Prostate gland (tissue), 2 donors: ENCODE measurements around the gene DYNC2LI1. TPM values are rescaled to one million over a fixed set of nuclear protein-coding genes. Genes with fewer than 3 reads are reported as not detected.

Source experiments
- DNase-seq: peaks from one replicate; pipeline ENCODE4 v3.0.0-alpha.2; 2019; ENCODE audit warnings: low spot score
- H3K27ac ChIP-seq, 2 donors: fragments of 200-600 bp; sonication (generic); 2 replicates each; pipeline ENCODE4 v1.5.1; 2017 to 2019
- H3K27me3 ChIP-seq: fragments of 200-600 bp; sonication (generic); replicated peaks from 2 replicates; pipeline ENCODE4 v1.5.1; 2019; ENCODE audit not compliant: insufficient read depth
- H3K36me3 ChIP-seq, 2 donors: fragments of 200-600 bp; sonication (generic); 1 replicate in 1 of 2; 2 replicates in 1 of 2; pipeline versions ENCODE4 v1.5.1 to v1.8.1; 2017 to 2019
- H3K4me1 ChIP-seq: fragments of 200-600 bp; sonication (generic); replicated peaks from 2 replicates; pipeline ENCODE4 v1.5.1; 2019
- H3K4me3 ChIP-seq, 2 donors: fragments of 200-600 bp; sonication (generic); 2 replicates each; pipeline ENCODE4 v1.5.1; 2017 to 2019
- H3K9me3 ChIP-seq: fragments of 200-600 bp; sonication (generic); 2 replicates; pipeline ENCODE4 v1.5.1; 2017
- POLR2A ChIP-seq: fragments of 450-650 bp; IDR thresholded peaks from one replicate; pipeline ENCODE4 v1.6.1; 2016; ENCODE audit warnings: antibody characterized with exemption, mild to moderate bottlenecking
- POLR2AphosphoS5 ChIP-seq: sonication (generic); formaldehyde crosslinking; IDR thresholded peaks from one replicate; pipeline ENCODE4 v1.6.1; 2017; ENCODE audit warnings: antibody characterized with exemption
- WGBS: methylation state at CpG from one replicate; pipeline ENCODE4 v1.1.5; 2018; 5-methylcytosine and 5-hydroxymethylcytosine counted together
- intact Hi-C: fragments of 100-400 bp; cut with DNase I; formaldehyde crosslinking; loops from one replicate; pipeline ENCODE4 v1.14.2; 2022
- total RNA-seq, 2 donors: library from RNA; depleted of rRNA; stranded (reverse); fragments of >200 nt; gene quantifications; one replicate each; pipeline ENCODE4 v1.1.0, GENCODE V29; 2016
- TF ChIP-seq, protein P1 (sequence below), 4 experiments: fragments of 200-600 bp in 2 of 4; fragments of 450-650 bp in 2 of 4; sonication (generic) in 2 of 4; IDR thresholded peaks; 1 replicate in 3 of 4; 2 replicates in 1 of 4; pipeline ENCODE4 v1.5.1; 2016 to 2019; ENCODE audit warnings: antibody characterized with exemption in 4 of 4, mild to moderate bottlenecking in 2 of 4, moderate library complexity in 2 of 4

DYNC2LI1 gene
- total RNA-seq, 2 donors from 2014 or later = 26.1 to 27.3 TPM

DNA sequence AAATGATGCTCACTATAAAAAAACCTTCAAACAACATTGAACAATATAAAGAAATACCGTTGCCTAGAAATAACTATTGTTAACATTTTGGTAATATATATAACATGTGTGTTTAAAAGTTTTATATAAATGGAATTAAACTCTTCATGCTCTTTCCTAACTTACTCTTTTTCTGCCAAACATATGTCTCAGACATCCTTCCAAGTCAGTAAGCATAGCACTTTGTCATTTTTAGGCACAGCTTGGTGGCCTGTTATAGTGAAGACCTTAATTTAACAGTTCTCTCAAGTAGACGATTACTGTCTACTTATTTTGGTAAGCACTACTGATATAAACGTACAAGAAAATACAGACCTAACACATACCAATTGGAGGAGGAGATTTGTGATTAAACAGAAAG lies 40.9 kb downstream of the DYNC2LI1 start:
- no peaks in the 10 kb centered on the region for H3K27me3 ChIP-seq
- 95% methylated on average over 3 of the region's 3 CpGs for WGBS
- no peak overlapping the region for H3K27ac ChIP-seq
- TF ChIP-seq POLR2A (no peak), POLR2AphosphoS5 (no peak)
- TF ChIP-seq, protein P1, sequence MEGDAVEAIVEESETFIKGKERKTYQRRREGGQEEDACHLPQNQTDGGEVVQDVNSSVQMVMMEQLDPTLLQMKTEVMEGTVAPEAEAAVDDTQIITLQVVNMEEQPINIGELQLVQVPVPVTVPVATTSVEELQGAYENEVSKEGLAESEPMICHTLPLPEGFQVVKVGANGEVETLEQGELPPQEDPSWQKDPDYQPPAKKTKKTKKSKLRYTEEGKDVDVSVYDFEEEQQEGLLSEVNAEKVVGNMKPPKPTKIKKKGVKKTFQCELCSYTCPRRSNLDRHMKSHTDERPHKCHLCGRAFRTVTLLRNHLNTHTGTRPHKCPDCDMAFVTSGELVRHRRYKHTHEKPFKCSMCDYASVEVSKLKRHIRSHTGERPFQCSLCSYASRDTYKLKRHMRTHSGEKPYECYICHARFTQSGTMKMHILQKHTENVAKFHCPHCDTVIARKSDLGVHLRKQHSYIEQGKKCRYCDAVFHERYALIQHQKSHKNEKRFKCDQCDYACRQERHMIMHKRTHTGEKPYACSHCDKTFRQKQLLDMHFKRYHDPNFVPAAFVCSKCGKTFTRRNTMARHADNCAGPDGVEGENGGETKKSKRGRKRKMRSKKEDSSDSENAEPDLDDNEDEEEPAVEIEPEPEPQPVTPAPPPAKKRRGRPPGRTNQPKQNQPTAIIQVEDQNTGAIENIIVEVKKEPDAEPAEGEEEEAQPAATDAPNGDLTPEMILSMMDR (IDR thresholded peaks at IDR 0.05) = no peak
- DNase-seq = no peak
- no peak overlapping the region for H3K4me3 ChIP-seq
- no peaks in the 10 kb centered on the region for H3K36me3 ChIP-seq
- no peaks in the 10 kb centered on the region for H3K4me1 ChIP-seq
- intact Hi-C loops = no loop called here
- no peaks in the 10 kb centered on the region for H3K9me3 ChIP-seq

DNA sequence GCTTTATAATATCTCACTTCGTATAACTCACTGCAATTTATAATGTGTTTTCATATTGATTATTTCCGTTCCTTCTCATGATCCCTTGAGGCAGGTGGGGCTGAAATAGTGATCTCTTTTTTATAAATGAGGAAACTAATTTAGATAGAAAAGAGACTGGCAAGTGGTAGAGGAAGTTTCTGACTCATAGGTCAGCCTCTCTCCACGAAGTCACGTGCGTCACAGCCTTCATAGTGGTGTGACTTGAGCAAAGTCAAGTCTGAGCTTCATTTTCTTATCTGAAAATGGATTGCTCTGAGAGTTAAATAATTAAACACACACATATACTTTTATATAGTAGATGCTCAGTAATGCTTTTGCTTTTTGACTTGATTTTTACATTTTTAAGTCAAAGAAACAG lies 44.9 kb downstream of the DYNC2LI1 start:
- 75% methylated on average over 5 of the region's 5 CpGs for WGBS
- H3K27ac ChIP-seq = no peak overlapping the region
- TF ChIP-seq POLR2A (no peak), POLR2AphosphoS5 (no peak)
- TF ChIP-seq, protein P1 (IDR thresholded peaks at IDR 0.05) = no peak
- H3K4me3 ChIP-seq = no peak overlapping the region
- no peak for DNase-seq
- no peaks in the 10 kb centered on the region for H3K36me3 ChIP-seq
- no peaks in the 10 kb centered on the region for H3K4me1 ChIP-seq
- H3K9me3 ChIP-seq = no peaks in the 10 kb centered on the region
- H3K27me3 ChIP-seq = no peaks in the 10 kb centered on the region
- intact Hi-C loops = no loop called here

DNA sequence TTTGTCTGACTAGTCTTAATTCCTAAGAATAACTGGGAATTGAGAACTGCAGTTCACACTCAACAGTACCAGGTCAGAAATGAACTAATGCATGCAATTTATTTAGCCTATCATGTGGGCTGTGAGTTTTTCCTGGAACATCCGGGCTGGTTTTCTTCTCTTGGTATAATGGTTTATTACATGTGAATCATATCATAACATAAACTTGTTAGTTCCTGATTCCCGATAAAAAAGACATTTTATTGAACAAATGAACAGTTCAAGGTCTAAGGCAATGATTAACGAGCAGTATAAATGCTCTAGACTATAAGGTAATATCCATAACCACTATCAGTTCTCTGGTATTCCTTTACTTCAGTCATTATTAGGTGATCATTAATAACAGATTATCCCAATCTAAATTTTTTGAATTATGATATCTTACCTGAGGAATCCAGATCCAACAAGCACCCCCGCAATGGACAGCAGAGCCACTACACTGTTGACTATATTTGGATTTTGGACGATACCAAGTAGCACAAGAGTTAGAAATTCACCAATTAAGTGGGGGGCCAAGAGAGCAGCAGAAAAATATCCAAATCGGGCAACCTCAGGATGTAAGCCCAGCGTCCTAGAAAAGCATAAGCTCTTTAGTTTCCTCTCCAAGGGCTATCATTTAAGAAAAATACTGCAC lies 45.8 kb downstream of the DYNC2LI1 start:
- H3K4me3 ChIP-seq = no peak overlapping the region
- H3K27ac ChIP-seq = no peak overlapping the region
- no peaks in the 10 kb centered on the region for H3K4me1 ChIP-seq
- intact Hi-C loops = no loop called here
- H3K9me3 ChIP-seq = no peaks in the 10 kb centered on the region
- H3K27me3 ChIP-seq = no peaks in the 10 kb centered on the region
- no peaks in the 10 kb centered on the region for H3K36me3 ChIP-seq
- TF ChIP-seq POLR2AphosphoS5 (no peak), POLR2A (no peak)
- TF ChIP-seq, protein P1 (IDR thresholded peaks at IDR 0.05) = no peak
- WGBS = 78% methylated on average over 7 of the region's 7 CpGs
- DNase-seq = no peak

DNA sequence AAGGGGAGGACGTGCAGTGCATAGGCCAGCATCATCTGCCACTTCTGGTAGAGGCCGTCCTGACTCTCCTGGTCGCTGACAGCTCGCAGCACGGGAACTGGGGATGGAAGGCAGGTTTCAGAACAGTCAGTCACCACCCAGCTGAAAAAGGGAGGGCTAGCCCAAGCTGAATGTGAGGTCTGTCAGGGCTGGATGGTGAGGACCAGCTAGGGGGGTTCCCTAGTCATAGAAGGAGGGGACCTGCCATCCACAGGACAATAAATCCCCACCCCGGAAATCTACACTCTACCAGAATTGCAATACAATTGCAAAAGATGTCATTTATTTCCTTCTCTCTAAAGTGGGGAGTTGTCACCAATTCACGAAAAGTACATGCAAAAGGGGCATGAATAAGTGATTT lies 49.0 kb downstream of the DYNC2LI1 start:
- intact Hi-C loops = no loop called here
- DNase-seq = no peak
- Histone ChIP-seq H3K4me3 (no peak overlapping the region), H3K4me1 (no peaks in the 10 kb centered on the region), H3K36me3 (no peaks in the 10 kb centered on the region), H3K9me3 (no peaks in the 10 kb centered on the region), H3K27me3 (no peaks in the 10 kb centered on the region), H3K27ac (no peak overlapping the region)
- 71% methylated on average over 7 of the region's 7 CpGs for WGBS
- no peak for TF ChIP-seq POLR2A
- no peak for TF ChIP-seq POLR2AphosphoS5
- TF ChIP-seq, protein P1 (IDR thresholded peaks at IDR 0.05) = no peak

DNA sequence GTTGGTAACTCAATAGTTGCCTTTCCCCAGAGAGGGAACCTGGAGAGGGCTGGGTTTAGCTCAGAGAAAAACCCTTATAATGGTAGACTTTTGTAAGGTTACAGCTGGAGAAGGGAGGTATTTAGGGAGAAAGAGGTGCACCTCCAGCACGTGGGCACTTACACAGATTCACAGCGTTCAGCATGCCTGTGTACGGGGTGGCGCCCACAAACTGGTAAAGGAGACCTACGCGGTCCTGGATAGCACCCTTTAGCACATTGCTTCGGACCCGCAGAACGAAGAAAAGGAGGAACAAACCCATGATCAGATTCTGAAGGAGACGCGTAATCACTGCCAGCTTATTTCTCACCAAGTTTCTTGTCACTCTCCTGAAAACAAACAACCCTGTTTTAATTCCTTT lies 49.9 kb downstream of the DYNC2LI1 start:
- intact Hi-C loops = no loop called here
- Histone ChIP-seq H3K36me3 (no peaks in the 10 kb centered on the region), H3K4me1 (no peaks in the 10 kb centered on the region), H3K4me3 (no peak overlapping the region), H3K9me3 (no peaks in the 10 kb centered on the region), H3K27me3 (no peaks in the 10 kb centered on the region), H3K27ac (no peak overlapping the region)
- DNase-seq = no peak
- no peak for TF ChIP-seq POLR2A
- TF ChIP-seq POLR2AphosphoS5 = no peak
- TF ChIP-seq, protein P1 (IDR thresholded peaks at IDR 0.05) = no peak
- 92% methylated on average over 11 of the region's 11 CpGs for WGBS
